HG03135 (cell line): ENCODE data around the gene GAS6.
"Not testable (repeated sequence)": the region's sequence is repeated elsewhere in the genome, so short reads cannot be mapped to it uniquely, and the experiment has no call there.

ENCODE experiments used
- ATAC-seq: cut with Tn5 transposase; IDR thresholded peaks from one replicate; pipeline ENCODE4 v1.9.1; 2021; ENCODE audit warnings: mild to moderate bottlenecking, moderate library complexity; ENCODE audit not compliant: unreplicated experiment

The GAS6 gene

GRCh38 chr13:113796211-113796963 is 67.5 kb downstream of the GAS6 start:
- ATAC-seq: no peak

- ATAC-seq: not testable (repeated sequence)
Measured at GRCh38 chr13:113795362-113795761, 68.5 kb downstream of the GAS6 start.

GRCh38 chr13:113794764-113795173 is 69.1 kb downstream of the GAS6 start:
- no peak for ATAC-seq

- no peak for ATAC-seq
Measured at GRCh38 chr13:113794086-113794485, 69.8 kb downstream of the GAS6 start.

GRCh38 chr13:113793718-113794085 is 70.2 kb downstream of the GAS6 start:
- no peak for ATAC-seq

GRCh38 chr13:113792886-113793717 is 70.8 kb downstream of the GAS6 start:
- ATAC-seq: no peak

GRCh38 chr13:113792236-113792770 is 71.6 kb downstream of the GAS6 start:
- ATAC-seq: no peak

GRCh38 chr13:113791761-113792160 is 72.1 kb downstream of the GAS6 start:
- ATAC-seq: no peak

- ATAC-seq: no peak
Measured at GRCh38 chr13:113791226-113791625, 72.7 kb downstream of the GAS6 start.

- not testable (repeated sequence) for ATAC-seq
Measured at GRCh38 chr13:113789931-113790330, 73.9 kb downstream of the GAS6 start.

- ATAC-seq: no peak
Measured at GRCh38 chr13:113789167-113789566, 74.7 kb downstream of the GAS6 start.

GRCh38 chr13:113788413-113789135 is 75.3 kb downstream of the GAS6 start:
- ATAC-seq: no peak

GRCh38 chr13:113787694-113788093 is 76.2 kb downstream of the GAS6 start:
- ATAC-seq: no peak

GRCh38 chr13:113786262-113786841 is 77.5 kb downstream of the GAS6 start:
- no peak for ATAC-seq

GRCh38 chr13:113785051-113786010 is 78.5 kb downstream of the GAS6 start:
- no peak for ATAC-seq

GRCh38 chr13:113784645-113785024 is 79.2 kb downstream of the GAS6 start:
- no peak for ATAC-seq

- no peak for ATAC-seq
Measured at GRCh38 chr13:113783966-113784644, 79.8 kb downstream of the GAS6 start.

- ATAC-seq: no peak
Measured at GRCh38 chr13:113783200-113783881, 80.5 kb downstream of the GAS6 start.

GRCh38 chr13:113782472-113782871 is 81.4 kb downstream of the GAS6 start:
- no peak for ATAC-seq
